HepG2 (cell line): Measurements from ENCODE around the gene GLUD1.
"Not testable (repeated sequence)": the region's sequence is repeated elsewhere in the genome, so short reads cannot be mapped to it uniquely, and the experiment has no call there.

Experiments
- BHLHE40 ChIP-seq: IDR thresholded peaks from 2 replicates; pipeline ENCODE4 v1.6.1; 2011; ENCODE audit warnings: low read length, improper control_type of control experiment
- KDM4B ChIP-seq: sonication (generic); formaldehyde crosslinking; IDR thresholded peaks from 2 replicates; pipeline ENCODE4 v1.4.0; 2020; ENCODE audit warnings: missing genetic modification reagents
- POLR2AphosphoS2 ChIP-seq: IDR thresholded peaks from 2 replicates; pipeline ENCODE4 v1.6.1; 2011; ENCODE audit warnings: low read depth, low read length, improper control_type of control experiment
- SP4 ChIP-seq: sonication (generic); formaldehyde crosslinking; IDR thresholded peaks from 2 replicates; pipeline ENCODE4 v1.8.1; 2023; ENCODE audit warnings: mild to moderate bottlenecking, missing genetic modification reagents
- TF ChIP-seq, protein P1 (sequence below): sonication (generic); formaldehyde crosslinking; IDR thresholded peaks from 2 replicates; pipeline ENCODE4 v1.8.0; 2022; ENCODE audit warnings: mild to moderate bottlenecking, missing genetic modification reagents, borderline replicate concordance
- TF ChIP-seq, protein P2 (sequence below): sonication (generic); formaldehyde crosslinking; IDR thresholded peaks from 2 replicates; pipeline ENCODE4 v1.5.0; 2020; ENCODE audit warnings: mild to moderate bottlenecking, missing genetic modification reagents, moderate library complexity

DNA sequence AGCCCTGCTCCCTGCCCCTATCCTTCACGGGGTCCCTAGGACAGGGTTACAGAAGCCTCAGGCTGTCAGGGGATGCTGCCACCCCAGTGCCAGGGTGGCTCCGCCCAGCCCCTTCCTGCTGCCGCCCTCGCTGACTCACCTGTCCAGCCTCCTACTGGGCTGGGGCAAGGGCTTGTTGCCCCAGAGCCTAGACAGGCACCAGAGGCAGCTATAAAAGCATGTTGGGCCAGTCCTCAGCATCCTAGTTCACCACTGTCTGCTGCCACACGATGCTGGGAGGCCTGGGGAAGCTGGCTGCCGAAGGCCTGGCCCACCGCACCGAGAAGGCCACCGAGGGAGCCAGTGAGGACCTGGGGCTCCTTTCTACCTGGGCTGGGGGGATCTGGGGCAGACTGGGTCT is 74.6 kb downstream of the GLUD1 start, which contains the start of gene FAM25A:
- TF ChIP-seq, protein P1, sequence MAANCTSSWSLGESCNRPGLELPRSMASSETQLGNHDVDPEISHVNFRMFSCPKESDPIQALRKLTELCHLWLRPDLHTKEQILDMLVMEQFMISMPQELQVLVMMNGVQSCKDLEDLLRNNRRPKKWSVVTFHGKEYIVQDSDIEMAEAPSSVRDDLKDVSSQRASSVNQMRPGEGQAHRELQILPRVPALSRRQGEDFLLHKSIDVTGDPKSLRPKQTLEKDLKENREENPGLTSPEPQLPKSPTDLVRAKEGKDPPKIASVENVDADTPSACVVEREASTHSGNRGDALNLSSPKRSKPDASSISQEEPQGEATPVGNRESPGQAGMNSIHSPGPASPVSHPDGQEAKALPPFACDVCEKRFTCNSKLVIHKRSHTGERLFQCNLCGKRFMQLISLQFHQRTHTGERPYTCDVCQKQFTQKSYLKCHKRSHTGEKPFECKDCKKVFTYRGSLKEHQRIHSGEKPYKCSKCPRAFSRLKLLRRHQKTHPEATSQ (CRISPR knock-in tag) = not testable (repeated sequence)
- TF ChIP-seq, protein P2, sequence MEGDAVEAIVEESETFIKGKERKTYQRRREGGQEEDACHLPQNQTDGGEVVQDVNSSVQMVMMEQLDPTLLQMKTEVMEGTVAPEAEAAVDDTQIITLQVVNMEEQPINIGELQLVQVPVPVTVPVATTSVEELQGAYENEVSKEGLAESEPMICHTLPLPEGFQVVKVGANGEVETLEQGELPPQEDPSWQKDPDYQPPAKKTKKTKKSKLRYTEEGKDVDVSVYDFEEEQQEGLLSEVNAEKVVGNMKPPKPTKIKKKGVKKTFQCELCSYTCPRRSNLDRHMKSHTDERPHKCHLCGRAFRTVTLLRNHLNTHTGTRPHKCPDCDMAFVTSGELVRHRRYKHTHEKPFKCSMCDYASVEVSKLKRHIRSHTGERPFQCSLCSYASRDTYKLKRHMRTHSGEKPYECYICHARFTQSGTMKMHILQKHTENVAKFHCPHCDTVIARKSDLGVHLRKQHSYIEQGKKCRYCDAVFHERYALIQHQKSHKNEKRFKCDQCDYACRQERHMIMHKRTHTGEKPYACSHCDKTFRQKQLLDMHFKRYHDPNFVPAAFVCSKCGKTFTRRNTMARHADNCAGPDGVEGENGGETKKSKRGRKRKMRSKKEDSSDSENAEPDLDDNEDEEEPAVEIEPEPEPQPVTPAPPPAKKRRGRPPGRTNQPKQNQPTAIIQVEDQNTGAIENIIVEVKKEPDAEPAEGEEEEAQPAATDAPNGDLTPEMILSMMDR (CRISPR knock-in tag) = not testable (repeated sequence)
- not testable (repeated sequence) for TF ChIP-seq KDM4B; POLR2AphosphoS2; SP4 (CRISPR knock-in tag); BHLHE40
